ENCODE measurements around the gene PDGFB. TPM values are rescaled to one million over a fixed set of nuclear protein-coding genes. Genes with fewer than 3 reads are reported as not detected.
A peak's percentile ranks its signal among the peaks of the same experiment; 100 is the strongest.

Gene PDGFB
- total and polyA plus RNA-seq, 8 donors, result 2.7 to 12.1 (median 4.4) TPM

DNA sequence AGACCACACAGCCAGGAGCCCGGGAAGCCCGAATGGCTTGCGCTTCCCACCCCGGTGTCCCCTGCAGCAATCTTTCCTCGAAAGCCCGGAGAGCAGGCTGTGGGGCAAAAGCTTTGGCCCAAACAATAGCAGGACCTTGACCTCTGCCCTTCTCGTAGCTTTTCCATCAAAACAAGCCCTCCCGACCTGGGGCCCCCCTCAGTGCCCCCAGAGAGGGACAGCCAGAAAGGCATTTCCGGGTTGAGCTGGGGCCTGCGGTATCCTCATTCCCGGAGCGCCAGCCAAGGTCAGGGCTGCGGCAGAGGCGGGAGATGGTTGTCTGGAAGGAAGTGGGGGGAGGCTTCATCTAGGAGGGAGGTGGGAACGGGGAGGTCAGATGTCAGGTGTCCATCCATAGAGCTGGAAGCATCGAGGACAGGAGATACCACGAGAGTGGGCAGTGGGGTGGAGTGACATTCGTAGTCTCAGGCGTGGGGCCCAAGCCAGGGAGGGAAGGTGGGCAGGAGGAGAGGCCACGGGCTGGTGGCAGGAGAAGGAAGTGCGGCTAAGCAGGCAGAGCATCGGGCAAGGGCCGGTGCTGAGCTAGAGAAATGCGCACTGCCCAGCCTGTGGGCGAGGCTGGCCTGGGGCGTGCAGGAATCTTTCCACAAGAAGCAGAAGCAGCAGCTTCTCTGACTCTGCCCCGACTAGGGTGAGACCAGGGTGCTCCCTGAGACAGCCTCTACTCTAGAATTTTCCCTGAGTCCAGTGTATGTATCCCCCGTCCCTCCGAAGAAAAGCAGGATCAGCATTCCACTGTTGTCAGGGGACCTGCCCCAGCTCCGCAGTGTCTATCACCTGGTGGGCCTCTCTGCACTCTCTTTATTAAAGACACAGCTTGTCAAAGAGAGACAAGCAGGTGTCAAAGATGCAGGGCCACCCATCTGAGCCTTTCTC is 14.3 kb downstream of the PDGFB start:
- no peaks in the 10 kb centered on the region for H3K9me3 ChIP-seq
- intact Hi-C loops (cut with DNase I), result loop anchor here in 1 of 3 donors (10.0 kb wide), 1 partner anchor 56 kb away; no protein-coding TSS in a partner anchor
- ATAC-seq (peak in 2 of 4 donors; percentile 9 to 11), DNase-seq (peak in 2 of 6 donors; percentile 18 to 47), FAIRE-seq (no peak)
- no peak overlapping the region for H3K27ac ChIP-seq
- no peak overlapping the region for H3K4me3 ChIP-seq
- H3K27me3 ChIP-seq, result no peaks in the 10 kb centered on the region
- WGBS, 2 donors, result 66 to 70% methylated on average over 30 of the region's 30 CpGs
- H3K36me3 ChIP-seq, result peaks cover 0 to 7% (median 0%) of the 10 kb centered on the region in 3 donors
- no peak for TF ChIP-seq CTCF (IDR thresholded peaks at IDR 0.05)
- peaks cover 0 to 3% (median 0%) of the 10 kb centered on the region in 3 donors for H3K4me1 ChIP-seq

DNA sequence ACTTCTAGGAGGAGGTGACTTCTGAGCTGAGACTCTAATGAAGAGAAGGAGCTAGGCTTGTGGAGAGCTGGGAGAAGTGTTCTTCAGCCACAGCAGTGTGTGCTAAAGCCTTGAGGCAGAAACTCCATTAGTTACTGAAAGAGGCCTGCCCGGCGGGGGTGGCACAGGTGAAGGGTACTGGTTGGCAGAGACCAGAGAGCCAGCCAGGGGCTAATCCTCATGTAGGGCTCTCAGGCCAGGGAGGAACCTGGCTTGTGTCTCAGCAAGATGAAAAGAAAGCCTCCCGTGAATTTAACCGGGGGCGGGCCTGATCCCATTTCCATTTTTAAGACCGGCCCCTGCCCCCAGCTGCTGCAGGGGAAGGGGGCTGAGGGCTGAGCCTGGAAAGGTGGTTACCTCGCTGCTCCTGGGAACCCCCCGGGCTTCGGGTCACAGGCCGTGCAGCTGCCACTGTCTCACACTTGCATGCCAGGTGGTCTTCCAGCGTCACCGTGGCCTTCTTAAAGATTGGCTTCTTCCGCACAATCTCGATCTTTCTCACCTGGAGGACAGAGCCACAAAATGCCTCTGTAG is 15.0 kb downstream of the PDGFB start:
- ATAC-seq (no peak), FAIRE-seq (no peak), DNase-seq (peak in 2 of 6 donors; percentile 17 to 35)
- no peak overlapping the region for H3K27ac ChIP-seq
- H3K36me3 ChIP-seq, result peaks cover 0 to 7% (median 0%) of the 10 kb centered on the region in 3 donors
- no peak overlapping the region for H3K4me3 ChIP-seq
- no peak for TF ChIP-seq CTCF (IDR thresholded peaks at IDR 0.05)
- H3K4me1 ChIP-seq, result no peaks in the 10 kb centered on the region
- intact Hi-C loops (cut with DNase I), result loop anchor here in 1 of 3 donors (10.0 kb wide), 1 partner anchor 55 kb away; no protein-coding TSS in a partner anchor
- no peaks in the 10 kb centered on the region for H3K9me3 ChIP-seq
- H3K27me3 ChIP-seq, result no peaks in the 10 kb centered on the region
- WGBS, 2 donors, result 89 to 90% methylated on average over 14 of the region's 14 CpGs

DNA sequence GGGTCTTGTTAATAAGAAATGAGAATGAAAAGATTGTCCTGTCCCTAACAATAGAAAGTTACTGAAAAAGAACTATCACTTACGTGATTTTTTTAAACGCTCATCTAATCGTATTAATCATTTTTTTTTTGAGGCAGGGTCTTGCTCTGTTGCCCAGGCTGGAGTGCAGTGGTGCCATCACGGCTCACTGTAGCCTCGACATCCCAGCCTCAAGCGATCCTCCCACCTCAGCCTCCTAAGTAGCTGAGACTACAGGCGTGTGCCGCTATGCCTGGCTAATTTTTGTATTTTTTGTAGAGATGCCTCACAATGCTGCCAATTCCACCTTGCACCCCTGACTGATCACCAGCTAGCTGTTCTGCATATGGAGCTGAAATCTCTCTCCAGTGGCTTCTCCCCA is 15.7 kb downstream of the PDGFB start:
- no peak for DNase-seq
- 96% methylated on average over 8 of the region's 8 CpGs for WGBS, 2 donors
- H3K27ac ChIP-seq, result no peak overlapping the region
- H3K27me3 ChIP-seq, result no peaks in the 10 kb centered on the region
- H3K4me1 ChIP-seq, result no peaks in the 10 kb centered on the region
- ATAC-seq, result no peak
- H3K9me3 ChIP-seq, result no peaks in the 10 kb centered on the region
- no peak for FAIRE-seq
- intact Hi-C loops (cut with DNase I), result no loop called here
- no peak overlapping the region for H3K4me3 ChIP-seq
- TF ChIP-seq CTCF (IDR thresholded peaks at IDR 0.05), result no peak
- peaks cover 0 to 7% (median 0%) of the 10 kb centered on the region in 3 donors for H3K36me3 ChIP-seq

GRCh38 chr22:39227542-39228272 is 17.1 kb downstream of the PDGFB start:
- Histone ChIP-seq H3K9me3 (no peaks in the 10 kb centered on the region), H3K27me3 (no peaks in the 10 kb centered on the region), H3K4me1 (no peaks in the 10 kb centered on the region), H3K4me3 (no peak overlapping the region), H3K27ac (no peak overlapping the region), H3K36me3 (peaks cover 0 to 7% (median 0%) of the 10 kb centered on the region in 3 donors)
- TF ChIP-seq CTCF (IDR thresholded peaks at IDR 0.05), result no peak
- DNase-seq, result peak in 1 of 6 donors; percentile 37
- intact Hi-C loops (cut with DNase I), result no loop called here
- WGBS, 2 donors, result 56 to 67% methylated on average over 12 of the region's 12 CpGs
- FAIRE-seq, result no peak
- peak in 2 of 4 donors; percentile 60 to 72 for ATAC-seq
